Activated naive CD8-positive, alpha-beta T cell (primary cell): ENCODE measurements around the gene PSME4.
A peak's percentile ranks its signal among the peaks of the same experiment; 100 is the strongest.

Source experiments
- H3K27ac Mint-ChIP-seq: one replicate; pipeline ENCODE4 v1.8.0; 2021; ENCODE audit warnings: mixed read lengths
- H3K27me3 Mint-ChIP-seq: one replicate; pipeline ENCODE4 v1.8.0; 2021; ENCODE audit warnings: mixed read lengths
- H3K36me3 Mint-ChIP-seq: one replicate; pipeline ENCODE4 v1.8.0; 2021; ENCODE audit warnings: mixed read lengths
- H3K4me1 Mint-ChIP-seq: one replicate; pipeline ENCODE4 v1.8.0; 2021; ENCODE audit warnings: low read depth, mixed read lengths
- H3K4me3 Mint-ChIP-seq: one replicate; pipeline ENCODE4 v1.8.0; 2021; ENCODE audit warnings: mild to moderate bottlenecking, mixed read lengths
- H3K9me3 Mint-ChIP-seq: one replicate; pipeline ENCODE4 v1.8.0; 2021; ENCODE audit warnings: low read depth, mixed read lengths

The PSME4 gene

DNA sequence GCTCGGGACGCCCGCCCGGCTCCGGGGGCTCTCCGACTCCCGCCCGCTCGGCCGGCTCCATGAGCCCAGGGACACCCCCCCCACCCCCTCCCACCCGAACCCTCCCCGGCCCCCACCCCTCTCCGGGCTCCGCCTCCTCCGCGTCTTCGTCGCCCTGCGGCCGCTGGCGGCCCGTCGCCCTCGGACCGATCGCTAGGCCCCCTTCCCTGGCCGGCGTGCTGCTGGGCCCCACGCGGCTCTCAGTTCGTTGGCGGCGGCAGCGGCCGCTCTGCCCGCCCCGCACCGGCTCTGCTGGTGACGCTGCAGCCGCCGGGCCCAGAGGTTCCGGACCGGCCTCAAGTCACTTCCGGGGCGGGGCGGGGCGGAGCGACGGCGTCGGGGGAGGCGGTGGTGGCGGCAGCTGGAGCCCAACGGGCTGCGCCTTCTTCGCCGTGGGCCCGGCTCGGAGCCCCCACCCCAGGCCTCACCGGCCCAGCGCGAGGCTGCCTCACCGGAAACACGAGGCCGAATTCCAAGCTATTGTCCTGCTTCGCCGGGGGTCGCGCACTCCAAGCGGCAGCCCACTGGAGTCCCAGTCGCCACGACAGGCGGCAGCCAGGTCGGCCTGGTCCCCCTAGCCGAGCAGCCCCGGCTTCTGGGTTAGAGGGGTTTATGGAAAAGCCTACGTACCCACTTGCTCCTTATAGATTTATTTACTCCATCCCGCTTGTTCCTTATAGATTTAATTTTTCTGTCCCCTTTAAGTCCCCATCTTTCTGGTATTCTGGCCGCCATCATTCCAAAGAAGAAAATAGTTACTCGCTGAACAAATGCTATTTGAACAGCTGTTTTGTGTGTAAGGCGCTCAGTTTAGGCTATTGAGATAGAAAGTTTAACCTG, at the start of gene PSME4:
TSS of gene PSME4 (minus strand) at position 270 of the 879 bp plus-strand sequence. CDS start at position 61, 209 bp downstream.
- H3K4me3 Mint-ChIP-seq = peak within 1 kb of the TSS; percentile 99
- H3K27me3 Mint-ChIP-seq = no peaks in the 10 kb centered on the region
- H3K36me3 Mint-ChIP-seq = peaks cover 8% of the 10 kb centered on the region
- H3K9me3 Mint-ChIP-seq = no peaks in the 10 kb centered on the region
- peaks cover 49% of the 10 kb centered on the region for H3K4me1 Mint-ChIP-seq
- peak within 1 kb of the TSS; percentile 96 for H3K27ac Mint-ChIP-seq

- peaks cover 5% of the 10 kb centered on the region for H3K9me3 Mint-ChIP-seq
- H3K4me1 Mint-ChIP-seq = peaks cover 36% of the 10 kb centered on the region
- H3K36me3 Mint-ChIP-seq = peaks cover 11% of the 10 kb centered on the region
- no peak overlapping the region for H3K27ac Mint-ChIP-seq
- H3K4me3 Mint-ChIP-seq = no peak overlapping the region
- no peaks in the 10 kb centered on the region for H3K27me3 Mint-ChIP-seq
These were observed 45.3 kb upstream of the PSME4 start for GRCh38 chr2:54015798-54016699.

DNA sequence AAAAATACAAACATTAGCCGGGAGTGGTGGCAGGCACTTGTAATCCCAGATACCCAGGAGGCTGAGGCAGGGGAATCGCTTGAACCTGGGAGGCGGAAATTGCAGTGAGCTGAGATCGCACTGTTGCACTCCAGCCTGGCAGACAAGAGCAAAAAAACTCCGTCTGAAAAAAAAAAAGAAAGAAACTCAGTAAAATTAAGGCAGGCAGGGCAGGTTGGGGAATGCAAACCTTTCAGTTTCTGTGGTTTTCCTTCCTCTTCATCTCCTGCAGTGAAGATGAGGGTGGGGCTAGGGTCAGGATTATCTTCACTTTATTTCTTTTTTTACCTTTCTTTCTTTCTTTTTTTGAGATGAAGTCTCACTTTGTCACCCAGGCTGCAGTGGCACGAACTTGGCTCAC, 43.2 kb upstream of the PSME4 start:
- H3K36me3 Mint-ChIP-seq = peaks cover 10% of the 10 kb centered on the region
- H3K27ac Mint-ChIP-seq = peak overlapping the region; percentile 76
- H3K27me3 Mint-ChIP-seq = no peaks in the 10 kb centered on the region
- H3K9me3 Mint-ChIP-seq = no peaks in the 10 kb centered on the region
- peak overlapping the region; percentile 55 for H3K4me3 Mint-ChIP-seq
- peaks cover 43% of the 10 kb centered on the region for H3K4me1 Mint-ChIP-seq

GRCh38 chr2:54012538-54013141, 41.8 kb upstream of the PSME4 start:
- Mint-ChIP-seq H3K27me3 (no peaks in the 10 kb centered on the region), H3K4me3 (peak overlapping the region; percentile 2), H3K9me3 (no peaks in the 10 kb centered on the region), H3K4me1 (peaks cover 48% of the 10 kb centered on the region), H3K36me3 (peaks cover 5% of the 10 kb centered on the region), H3K27ac (peak overlapping the region; percentile 22)

- Mint-ChIP-seq H3K4me1 (peaks cover 39% of the 10 kb centered on the region), H3K9me3 (no peaks in the 10 kb centered on the region), H3K36me3 (peaks cover 5% of the 10 kb centered on the region), H3K4me3 (no peak overlapping the region), H3K27ac (no peak overlapping the region), H3K27me3 (no peaks in the 10 kb centered on the region)
These were observed 38.8 kb upstream of the PSME4 start for GRCh38 chr2:54009549-54009948.

- Mint-ChIP-seq H3K27me3 (no peaks in the 10 kb centered on the region), H3K36me3 (peaks cover 8% of the 10 kb centered on the region), H3K4me1 (peaks cover 28% of the 10 kb centered on the region), H3K27ac (no peak overlapping the region), H3K9me3 (no peaks in the 10 kb centered on the region), H3K4me3 (no peak overlapping the region)
These were observed 37.6 kb upstream of the PSME4 start for GRCh38 chr2:54008439-54008838.

DNA sequence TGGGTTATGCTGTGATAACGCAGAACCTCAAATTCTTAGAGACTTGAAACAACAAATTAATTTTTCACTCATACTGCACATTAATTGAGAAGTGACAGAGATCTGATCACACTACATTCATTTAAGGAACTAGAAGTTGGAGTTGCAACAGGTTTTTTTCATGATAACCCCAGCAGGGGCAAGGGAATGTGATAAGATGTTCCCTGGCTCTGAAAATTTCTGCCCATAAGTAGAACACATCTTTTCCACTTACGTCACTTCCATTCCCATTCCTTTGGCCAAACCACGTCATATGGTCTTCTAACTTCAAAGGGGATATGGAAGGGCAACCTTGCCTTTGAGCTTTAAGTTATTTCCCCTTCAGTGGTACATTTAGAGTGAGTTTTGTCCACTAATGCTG, 29.7 kb upstream of the PSME4 start:
- Mint-ChIP-seq H3K4me3 (no peak overlapping the region), H3K27ac (no peak overlapping the region), H3K36me3 (peaks cover 8% of the 10 kb centered on the region), H3K4me1 (peaks cover 3% of the 10 kb centered on the region), H3K9me3 (no peaks in the 10 kb centered on the region), H3K27me3 (no peaks in the 10 kb centered on the region)

- Mint-ChIP-seq H3K4me1 (peaks cover 4% of the 10 kb centered on the region), H3K9me3 (no peaks in the 10 kb centered on the region), H3K27me3 (no peaks in the 10 kb centered on the region), H3K4me3 (no peak overlapping the region), H3K27ac (no peak overlapping the region), H3K36me3 (peaks cover 8% of the 10 kb centered on the region)
These were observed 29.3 kb upstream of the PSME4 start for GRCh38 chr2:54000122-54000521.

- peaks cover 12% of the 10 kb centered on the region for H3K4me1 Mint-ChIP-seq
- no peaks in the 10 kb centered on the region for H3K9me3 Mint-ChIP-seq
- H3K36me3 Mint-ChIP-seq = peaks cover 6% of the 10 kb centered on the region
- H3K27ac Mint-ChIP-seq = no peak overlapping the region
- H3K27me3 Mint-ChIP-seq = no peaks in the 10 kb centered on the region
- no peak overlapping the region for H3K4me3 Mint-ChIP-seq
These were observed 28.0 kb upstream of the PSME4 start for GRCh38 chr2:53998834-53999233.

GRCh38 chr2:53994818-53995808, 24.3 kb upstream of the PSME4 start:
- Mint-ChIP-seq H3K4me3 (peak overlapping the region; percentile 54), H3K9me3 (no peaks in the 10 kb centered on the region), H3K27me3 (no peaks in the 10 kb centered on the region), H3K4me1 (peaks cover 24% of the 10 kb centered on the region), H3K36me3 (no peaks in the 10 kb centered on the region), H3K27ac (peak overlapping the region; percentile 69)

DNA sequence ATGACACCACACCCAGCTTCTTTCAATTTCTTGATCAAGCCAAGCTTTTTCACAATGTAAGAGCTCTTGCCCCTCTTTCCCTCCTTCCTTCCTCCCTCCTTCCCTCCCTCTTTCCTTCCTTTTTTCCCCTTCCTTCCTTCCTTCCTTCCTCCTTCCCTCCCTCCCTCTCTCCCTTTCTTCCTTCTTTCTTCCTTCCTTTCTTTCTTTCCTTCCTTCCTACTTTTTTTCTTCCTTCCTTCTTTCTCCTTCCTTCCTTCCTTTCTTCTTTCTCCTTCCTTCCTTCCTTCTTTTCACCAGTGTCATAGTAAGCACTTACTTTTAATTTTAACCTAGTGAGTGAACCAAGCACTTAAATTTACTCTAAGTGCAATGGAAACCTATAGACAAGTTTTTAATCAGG, 21.2 kb upstream of the PSME4 start:
- H3K4me1 Mint-ChIP-seq = peaks cover 38% of the 10 kb centered on the region
- H3K4me3 Mint-ChIP-seq = no peak overlapping the region
- peak overlapping the region; percentile 82 for H3K27ac Mint-ChIP-seq
- H3K36me3 Mint-ChIP-seq = no peaks in the 10 kb centered on the region
- H3K27me3 Mint-ChIP-seq = no peaks in the 10 kb centered on the region
- H3K9me3 Mint-ChIP-seq = no peaks in the 10 kb centered on the region

GRCh38 chr2:53989210-53989862, 18.5 kb upstream of the PSME4 start:
- Mint-ChIP-seq H3K4me1 (peaks cover 40% of the 10 kb centered on the region), H3K9me3 (no peaks in the 10 kb centered on the region)

DNA sequence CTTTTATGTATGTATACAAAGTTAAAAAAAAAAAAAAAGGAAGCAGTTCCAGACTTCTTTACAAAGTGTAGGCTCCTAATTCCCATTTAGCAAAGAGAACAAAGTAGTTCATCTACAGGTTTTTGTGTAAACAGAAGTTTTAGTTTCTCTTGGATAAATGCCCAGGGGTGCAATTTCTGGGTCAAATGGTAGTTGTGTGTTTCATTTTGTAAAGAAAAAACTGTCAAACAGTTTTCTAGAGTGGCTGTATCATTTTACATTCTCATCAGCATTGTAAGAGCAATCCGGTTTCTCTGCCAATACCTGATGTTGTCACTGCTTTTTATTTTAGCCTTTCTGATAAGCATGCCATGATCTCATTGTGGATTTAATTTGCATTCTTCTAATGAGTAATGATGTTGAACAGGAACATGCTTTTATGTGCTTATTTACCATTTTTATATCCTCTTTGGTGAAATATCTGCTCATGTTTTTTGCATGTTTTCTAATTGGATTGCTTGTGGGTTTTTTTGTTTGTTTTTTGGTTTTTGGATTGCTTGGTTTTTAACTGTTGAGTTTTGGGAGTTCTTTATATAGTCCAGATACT, 16.6 kb upstream of the PSME4 start:
- H3K27me3 Mint-ChIP-seq = no peaks in the 10 kb centered on the region
- H3K4me3 Mint-ChIP-seq = no peak overlapping the region
- no peaks in the 10 kb centered on the region for H3K9me3 Mint-ChIP-seq
- H3K27ac Mint-ChIP-seq = peak overlapping the region; percentile 46
- peaks cover 32% of the 10 kb centered on the region for H3K4me1 Mint-ChIP-seq
- H3K36me3 Mint-ChIP-seq = peaks cover 12% of the 10 kb centered on the region

More at GRCh38 chr2:53989210-53989862, 18.5 kb upstream of the PSME4 start:
- H3K27me3 Mint-ChIP-seq = no peaks in the 10 kb centered on the region
- no peak overlapping the region for H3K27ac Mint-ChIP-seq
- no peak overlapping the region for H3K4me3 Mint-ChIP-seq
- peaks cover 5% of the 10 kb centered on the region for H3K36me3 Mint-ChIP-seq
